Panc1 (cell line): ENCODE results near the gene MAGI2. TPM values are rescaled to one million over a fixed set of nuclear protein-coding genes. Genes with fewer than 3 reads are reported as not detected.

ENCODE experiments used
- ATAC-seq: fragments of 200-7000 bp; cut with Tn5 transposase; 2 replicates; pipeline ENCODE4 v1.9.1; 2020; ENCODE audit warnings: mild to moderate bottlenecking, moderate library complexity
- BruUV-seq: library from RNA; stranded (reverse); fragments of 400-500 nt; replicated peaks from 2 replicates; lab custom pipeline; 2021; lab: Mats Ljungman, UMichigan
- CTCF ChIA-PET: fragments of 300-600 bp; sonication (Branson Sonifier 250); formaldehyde crosslinking; loops from one replicate; lab custom pipeline; 2022; ENCODE audit warnings: antibody characterized with exemption; lab: Charles Lee
- POLR2A ChIA-PET: fragments of 300-600 bp; sonication (Branson Sonifier 250); formaldehyde crosslinking; loops from one replicate; lab custom pipeline; 2022; ENCODE audit warnings: antibody characterized with exemption; lab: Charles Lee
- DNase-seq: peaks from one replicate; pipeline ENCODE4 v3.0.0-alpha.2; 2010; ENCODE audit warnings: low read depth, low spot score
- H3K27ac ChIP-seq: 2 replicates; pipeline ENCODE4 v1.5.1; 2011; ENCODE audit warnings: mild to moderate bottlenecking, low read length, inconsistent platforms
- H3K27me3 ChIP-seq: fragments of 200-500 bp; sonication (Bioruptor generic); 2 replicates; pipeline ENCODE4 v1.6.0; 2014; ENCODE audit warnings: low read length, inconsistent platforms; ENCODE audit not compliant: control insufficient read depth, insufficient read depth
- H3K36me3 ChIP-seq: fragments of 200-500 bp; sonication (Bioruptor generic); 2 replicates; pipeline ENCODE4 v1.5.1; 2014; ENCODE audit warnings: inconsistent platforms, mild to moderate bottlenecking, low read length, moderate library complexity; ENCODE audit not compliant: control insufficient read depth, insufficient read depth
- H3K4me1 ChIP-seq: 2 replicates; pipeline ENCODE4 v1.5.1; 2011; ENCODE audit warnings: inconsistent platforms, mild to moderate bottlenecking, low read length, moderate library complexity; ENCODE audit not compliant: control insufficient read depth, insufficient read depth
- H3K4me3 ChIP-seq, 2 experiments: 2 replicates each; pipeline ENCODE4 v1.5.1; 2011 to 2012; ENCODE audit warnings: low read depth in 2 of 2, low read length in 2 of 2, mild to moderate bottlenecking in 2 of 2, inconsistent platforms in 1 of 2, moderate library complexity in 1 of 2
- H3K9me3 ChIP-seq: fragments of 200-500 bp; sonication (Bioruptor generic); 2 replicates; pipeline ENCODE4 v1.5.1; 2014; ENCODE audit warnings: low read depth, mild to moderate bottlenecking, inconsistent platforms, low read length, moderate library complexity; ENCODE audit not compliant: control insufficient read depth, insufficient read depth
- POLR2AphosphoS5 ChIP-seq: IDR thresholded peaks from 2 replicates; pipeline ENCODE4 v1.6.1; 2012; ENCODE audit warnings: mild to moderate bottlenecking, low read depth, low read length, moderate library complexity
- SIN3A ChIP-seq: IDR thresholded peaks from 2 replicates; pipeline ENCODE4 v1.6.1; 2012; ENCODE audit warnings: low read depth, mild to moderate bottlenecking, low read length, moderate library complexity, borderline replicate concordance; ENCODE audit not compliant: insufficient read depth
- TCF7L2 ChIP-seq: IDR thresholded peaks from 2 replicates; pipeline ENCODE4 v1.6.1; 2011; ENCODE audit warnings: mild to moderate bottlenecking, low read depth, low read length, inconsistent platforms
- in situ Hi-C: cut with HindIII; loops from 2 replicates; pipeline ENCODE4 v1.10.0; 2016; ENCODE audit warnings: low sequenced_read_pairs, low pct_unique_long_range_greater_than_20kb
- intact Hi-C: fragments of 100-400 bp; cut with micrococcal nuclease; formaldehyde crosslinking; loops from one replicate; pipeline ENCODE4 v1.10.0; 2022; ENCODE audit not compliant: unreplicated experiment
- total RNA-seq: library from RNA; stranded (reverse); gene quantifications from one replicate; pipeline ENCODE4 v1.2.1, GENCODE V29; 2021; ENCODE audit not compliant: unreplicated experiment
- TF ChIP-seq, protein P1 (sequence below), 2 experiments: IDR thresholded peaks; 2 replicates each; pipeline ENCODE4 v1.6.1; 2011 to 2012; ENCODE audit warnings: low read depth in 2 of 2, control low read depth in 1 of 2, low read length in 1 of 2, mild to moderate bottlenecking in 1 of 2, moderate library complexity in 1 of 2; ENCODE audit not compliant: insufficient read depth in 1 of 2
- TF ChIP-seq, protein P2 (sequence below): fragments of 450-650 bp; IDR thresholded peaks from 2 replicates; pipeline ENCODE4 v1.5.1; 2017; ENCODE audit warnings: mild to moderate bottlenecking

The MAGI2 gene
- total RNA-seq, 1 experiment from 2014 or later = 5.4 TPM

DNA sequence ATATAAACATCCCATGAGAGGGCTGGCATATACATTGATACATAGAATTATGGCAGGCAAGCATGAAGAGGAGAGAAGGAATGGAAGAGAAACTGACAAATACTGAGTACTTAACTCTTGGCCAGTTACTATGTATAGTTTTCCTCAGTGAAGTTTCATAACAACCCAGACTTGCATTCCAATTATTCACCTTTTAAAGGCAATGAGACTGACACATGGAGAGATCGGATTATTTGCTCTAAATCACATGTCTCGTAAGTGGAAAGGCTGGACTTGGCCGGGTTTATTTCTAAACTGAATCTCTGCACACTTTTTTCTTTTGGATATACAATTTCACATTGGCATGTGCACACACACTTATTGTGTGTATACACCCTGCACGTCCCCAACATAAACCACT is 1106.6 kb downstream of the MAGI2 start:
- no peak for DNase-seq
- ATAC-seq = no peak
- no peaks in the 10 kb centered on the region for H3K36me3 ChIP-seq
- in situ Hi-C loops = no loop called here
- CTCF ChIA-PET = no interaction called here
- no peaks in the 10 kb centered on the region for H3K4me1 ChIP-seq
- no TSS peak for BruUV-seq
- no peak overlapping the region for H3K27ac ChIP-seq
- H3K27me3 ChIP-seq = peaks cover 13% of the 10 kb centered on the region; the same call in 1 of the 2 replicates
- H3K4me3 ChIP-seq = no peak overlapping the region
- POLR2A ChIA-PET = no interaction called here
- TF ChIP-seq SIN3A = no peak
- TF ChIP-seq, protein P1, sequence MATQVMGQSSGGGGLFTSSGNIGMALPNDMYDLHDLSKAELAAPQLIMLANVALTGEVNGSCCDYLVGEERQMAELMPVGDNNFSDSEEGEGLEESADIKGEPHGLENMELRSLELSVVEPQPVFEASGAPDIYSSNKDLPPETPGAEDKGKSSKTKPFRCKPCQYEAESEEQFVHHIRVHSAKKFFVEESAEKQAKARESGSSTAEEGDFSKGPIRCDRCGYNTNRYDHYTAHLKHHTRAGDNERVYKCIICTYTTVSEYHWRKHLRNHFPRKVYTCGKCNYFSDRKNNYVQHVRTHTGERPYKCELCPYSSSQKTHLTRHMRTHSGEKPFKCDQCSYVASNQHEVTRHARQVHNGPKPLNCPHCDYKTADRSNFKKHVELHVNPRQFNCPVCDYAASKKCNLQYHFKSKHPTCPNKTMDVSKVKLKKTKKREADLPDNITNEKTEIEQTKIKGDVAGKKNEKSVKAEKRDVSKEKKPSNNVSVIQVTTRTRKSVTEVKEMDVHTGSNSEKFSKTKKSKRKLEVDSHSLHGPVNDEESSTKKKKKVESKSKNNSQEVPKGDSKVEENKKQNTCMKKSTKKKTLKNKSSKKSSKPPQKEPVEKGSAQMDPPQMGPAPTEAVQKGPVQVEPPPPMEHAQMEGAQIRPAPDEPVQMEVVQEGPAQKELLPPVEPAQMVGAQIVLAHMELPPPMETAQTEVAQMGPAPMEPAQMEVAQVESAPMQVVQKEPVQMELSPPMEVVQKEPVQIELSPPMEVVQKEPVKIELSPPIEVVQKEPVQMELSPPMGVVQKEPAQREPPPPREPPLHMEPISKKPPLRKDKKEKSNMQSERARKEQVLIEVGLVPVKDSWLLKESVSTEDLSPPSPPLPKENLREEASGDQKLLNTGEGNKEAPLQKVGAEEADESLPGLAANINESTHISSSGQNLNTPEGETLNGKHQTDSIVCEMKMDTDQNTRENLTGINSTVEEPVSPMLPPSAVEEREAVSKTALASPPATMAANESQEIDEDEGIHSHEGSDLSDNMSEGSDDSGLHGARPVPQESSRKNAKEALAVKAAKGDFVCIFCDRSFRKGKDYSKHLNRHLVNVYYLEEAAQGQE (IDR thresholded peaks at IDR 0.05; ENCODE audit: insufficient read depth in 1 of 2, low read depth in 2 of 2, low read length in 1 of 2) = no peak
- no peak for TF ChIP-seq POLR2AphosphoS5
- TF ChIP-seq, protein P2, sequence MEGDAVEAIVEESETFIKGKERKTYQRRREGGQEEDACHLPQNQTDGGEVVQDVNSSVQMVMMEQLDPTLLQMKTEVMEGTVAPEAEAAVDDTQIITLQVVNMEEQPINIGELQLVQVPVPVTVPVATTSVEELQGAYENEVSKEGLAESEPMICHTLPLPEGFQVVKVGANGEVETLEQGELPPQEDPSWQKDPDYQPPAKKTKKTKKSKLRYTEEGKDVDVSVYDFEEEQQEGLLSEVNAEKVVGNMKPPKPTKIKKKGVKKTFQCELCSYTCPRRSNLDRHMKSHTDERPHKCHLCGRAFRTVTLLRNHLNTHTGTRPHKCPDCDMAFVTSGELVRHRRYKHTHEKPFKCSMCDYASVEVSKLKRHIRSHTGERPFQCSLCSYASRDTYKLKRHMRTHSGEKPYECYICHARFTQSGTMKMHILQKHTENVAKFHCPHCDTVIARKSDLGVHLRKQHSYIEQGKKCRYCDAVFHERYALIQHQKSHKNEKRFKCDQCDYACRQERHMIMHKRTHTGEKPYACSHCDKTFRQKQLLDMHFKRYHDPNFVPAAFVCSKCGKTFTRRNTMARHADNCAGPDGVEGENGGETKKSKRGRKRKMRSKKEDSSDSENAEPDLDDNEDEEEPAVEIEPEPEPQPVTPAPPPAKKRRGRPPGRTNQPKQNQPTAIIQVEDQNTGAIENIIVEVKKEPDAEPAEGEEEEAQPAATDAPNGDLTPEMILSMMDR = no peak
- TF ChIP-seq TCF7L2 = no peak
- intact Hi-C loops = no loop called here
- H3K9me3 ChIP-seq = no peaks in the 10 kb centered on the region

DNA sequence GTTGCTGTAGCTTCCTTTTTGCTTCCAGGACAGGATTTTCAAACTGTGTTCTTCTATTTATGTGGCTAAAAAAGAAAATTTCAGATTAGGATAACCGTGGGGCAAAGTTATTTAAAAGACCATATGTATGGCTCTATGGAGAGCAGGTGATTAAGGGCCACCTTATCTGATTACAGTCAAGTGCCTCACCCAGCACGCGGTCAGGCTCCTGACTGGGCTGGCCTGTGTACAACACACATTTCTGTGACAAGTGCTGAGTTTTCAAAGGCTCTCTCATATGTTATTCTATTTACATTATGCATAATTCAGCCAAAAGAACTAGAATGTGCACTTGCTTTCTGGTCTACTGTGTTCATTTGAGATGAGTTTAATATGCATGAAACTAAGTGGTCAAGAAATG is 1107.5 kb downstream of the MAGI2 start:
- Histone ChIP-seq H3K9me3 (no peaks in the 10 kb centered on the region), H3K27ac (no peak overlapping the region), H3K27me3 (peaks cover 12% of the 10 kb centered on the region; the same call in 1 of the 2 replicates), H3K36me3 (no peaks in the 10 kb centered on the region), H3K4me1 (no peaks in the 10 kb centered on the region), H3K4me3 (no peak overlapping the region)
- ChIA-PET CTCF (no interaction called here), POLR2A (no interaction called here)
- BruUV-seq = no TSS peak
- intact Hi-C loops = no loop called here
- no peak for ATAC-seq
- DNase-seq = no peak
- in situ Hi-C loops = no loop called here
- TF ChIP-seq TCF7L2 (no peak), POLR2AphosphoS5 (no peak), SIN3A (no peak)
- TF ChIP-seq, protein P1 (IDR thresholded peaks at IDR 0.05; ENCODE audit: insufficient read depth in 1 of 2, low read depth in 2 of 2, low read length in 1 of 2) = no peak
- TF ChIP-seq, protein P2 = no peak
